ENCODE measurements around the gene LARP1. TPM values are rescaled to one million over a fixed set of nuclear protein-coding genes. Genes with fewer than 3 reads are reported as not detected.
A peak's percentile ranks its signal among the peaks of the same experiment; 100 is the strongest.

Gene LARP1
- total and polyA plus RNA-seq, 9 of the 15 experiments (the other 6 are each of a cell fraction or from before 2014, with no cell fraction given), result 22.6 to 300 (median 92.0) TPM

DNA sequence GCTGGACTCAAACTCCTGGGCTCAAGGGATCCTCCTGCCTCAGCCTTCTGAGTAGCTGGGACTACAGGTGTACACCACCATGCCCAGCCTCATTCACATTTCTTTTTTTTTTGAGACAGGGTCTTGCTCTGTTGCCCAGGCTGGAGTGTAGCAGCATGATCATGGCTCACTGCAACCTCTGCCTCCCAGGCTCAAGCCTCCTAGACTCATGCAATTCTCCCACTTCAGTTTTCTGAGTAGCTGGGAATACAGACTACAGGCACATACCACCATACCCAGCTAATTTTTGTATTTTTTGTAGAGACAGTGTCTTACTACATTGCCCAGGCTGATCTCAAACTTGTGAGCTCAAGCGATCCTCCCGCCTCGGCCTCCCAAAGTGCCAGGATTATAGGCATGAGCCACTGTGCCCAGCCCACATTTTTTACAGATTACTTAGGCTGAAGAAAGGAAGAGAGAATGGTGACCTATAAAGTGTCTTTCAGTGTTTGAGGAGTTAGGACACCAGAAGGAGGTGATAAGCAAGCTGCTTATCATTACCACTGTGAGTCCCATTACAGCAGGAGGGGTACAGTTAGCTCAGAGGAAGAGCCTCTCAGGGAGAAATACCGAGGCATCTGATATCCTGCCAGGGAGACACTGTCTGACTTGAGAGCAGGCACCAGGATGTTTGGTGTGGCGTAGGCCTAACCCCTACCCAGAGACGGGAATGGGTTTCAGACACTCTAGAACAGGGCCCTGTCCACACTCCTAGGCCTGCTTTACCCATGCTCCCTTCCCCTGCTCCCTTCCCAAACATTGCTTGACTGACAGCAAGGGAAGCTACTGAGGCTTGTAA lies 85.5 kb downstream of the LARP1 start (continued):
- TF ChIP-seq, protein P1, sequence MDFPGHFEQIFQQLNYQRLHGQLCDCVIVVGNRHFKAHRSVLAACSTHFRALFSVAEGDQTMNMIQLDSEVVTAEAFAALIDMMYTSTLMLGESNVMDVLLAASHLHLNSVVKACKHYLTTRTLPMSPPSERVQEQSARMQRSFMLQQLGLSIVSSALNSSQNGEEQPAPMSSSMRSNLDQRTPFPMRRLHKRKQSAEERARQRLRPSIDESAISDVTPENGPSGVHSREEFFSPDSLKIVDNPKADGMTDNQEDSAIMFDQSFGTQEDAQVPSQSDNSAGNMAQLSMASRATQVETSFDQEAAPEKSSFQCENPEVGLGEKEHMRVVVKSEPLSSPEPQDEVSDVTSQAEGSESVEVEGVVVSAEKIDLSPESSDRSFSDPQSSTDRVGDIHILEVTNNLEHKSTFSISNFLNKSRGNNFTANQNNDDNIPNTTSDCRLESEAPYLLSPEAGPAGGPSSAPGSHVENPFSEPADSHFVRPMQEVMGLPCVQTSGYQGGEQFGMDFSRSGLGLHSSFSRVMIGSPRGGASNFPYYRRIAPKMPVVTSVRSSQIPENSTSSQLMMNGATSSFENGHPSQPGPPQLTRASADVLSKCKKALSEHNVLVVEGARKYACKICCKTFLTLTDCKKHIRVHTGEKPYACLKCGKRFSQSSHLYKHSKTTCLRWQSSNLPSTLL (IDR thresholded peaks at IDR 0.05), result no peak
- TF ChIP-seq NR1H2 (CRISPR knock-in tag; IDR thresholded peaks at IDR 0.05) (no peak), NCOR1 (IDR thresholded peaks at IDR 0.05) (peak; percentile 92), GATA2 (CRISPR knock-in tag; IDR thresholded peaks at IDR 0.05) (peak; percentile 91), ZNF175 (CRISPR knock-in tag; IDR thresholded peaks at IDR 0.05; ENCODE audit: low read depth) (0 out of 2 replicates have a peak, but pooled peaks have one; percentile 41), MAFF (IDR thresholded peaks at IDR 0.05; ENCODE audit: low read length) (no peak), ZNF584 (CRISPR knock-in tag; IDR thresholded peaks at IDR 0.05; ENCODE audit: low read depth) (no peak), BACH1 (tag; IDR thresholded peaks at IDR 0.05) (no peak), BDP1 (IDR thresholded peaks at IDR 0.05; ENCODE audit: insufficient read depth, insufficient read length) (no peak), RFX5 (IDR thresholded peaks at IDR 0.05; ENCODE audit: low read depth, low read length) (no peak), RBM25 (IDR thresholded peaks at IDR 0.05; ENCODE audit: low read depth, low read length, severe bottlenecking) (peak; percentile 47), SRSF3 (IDR thresholded peaks at IDR 0.05; ENCODE audit: insufficient read depth, low read length) (no peak), SIRT6 (IDR thresholded peaks at IDR 0.05; ENCODE audit: low read depth, low read length) (no peak)
- TF ChIP-seq, protein P2, sequence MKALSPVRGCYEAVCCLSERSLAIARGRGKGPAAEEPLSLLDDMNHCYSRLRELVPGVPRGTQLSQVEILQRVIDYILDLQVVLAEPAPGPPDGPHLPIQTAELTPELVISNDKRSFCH (CRISPR knock-in tag; IDR thresholded peaks at IDR 0.05), result no peak
- TF ChIP-seq, protein P2 (tag; IDR thresholded peaks at IDR 0.05), result peak; percentile 91
- TF ChIP-seq, protein P3, sequence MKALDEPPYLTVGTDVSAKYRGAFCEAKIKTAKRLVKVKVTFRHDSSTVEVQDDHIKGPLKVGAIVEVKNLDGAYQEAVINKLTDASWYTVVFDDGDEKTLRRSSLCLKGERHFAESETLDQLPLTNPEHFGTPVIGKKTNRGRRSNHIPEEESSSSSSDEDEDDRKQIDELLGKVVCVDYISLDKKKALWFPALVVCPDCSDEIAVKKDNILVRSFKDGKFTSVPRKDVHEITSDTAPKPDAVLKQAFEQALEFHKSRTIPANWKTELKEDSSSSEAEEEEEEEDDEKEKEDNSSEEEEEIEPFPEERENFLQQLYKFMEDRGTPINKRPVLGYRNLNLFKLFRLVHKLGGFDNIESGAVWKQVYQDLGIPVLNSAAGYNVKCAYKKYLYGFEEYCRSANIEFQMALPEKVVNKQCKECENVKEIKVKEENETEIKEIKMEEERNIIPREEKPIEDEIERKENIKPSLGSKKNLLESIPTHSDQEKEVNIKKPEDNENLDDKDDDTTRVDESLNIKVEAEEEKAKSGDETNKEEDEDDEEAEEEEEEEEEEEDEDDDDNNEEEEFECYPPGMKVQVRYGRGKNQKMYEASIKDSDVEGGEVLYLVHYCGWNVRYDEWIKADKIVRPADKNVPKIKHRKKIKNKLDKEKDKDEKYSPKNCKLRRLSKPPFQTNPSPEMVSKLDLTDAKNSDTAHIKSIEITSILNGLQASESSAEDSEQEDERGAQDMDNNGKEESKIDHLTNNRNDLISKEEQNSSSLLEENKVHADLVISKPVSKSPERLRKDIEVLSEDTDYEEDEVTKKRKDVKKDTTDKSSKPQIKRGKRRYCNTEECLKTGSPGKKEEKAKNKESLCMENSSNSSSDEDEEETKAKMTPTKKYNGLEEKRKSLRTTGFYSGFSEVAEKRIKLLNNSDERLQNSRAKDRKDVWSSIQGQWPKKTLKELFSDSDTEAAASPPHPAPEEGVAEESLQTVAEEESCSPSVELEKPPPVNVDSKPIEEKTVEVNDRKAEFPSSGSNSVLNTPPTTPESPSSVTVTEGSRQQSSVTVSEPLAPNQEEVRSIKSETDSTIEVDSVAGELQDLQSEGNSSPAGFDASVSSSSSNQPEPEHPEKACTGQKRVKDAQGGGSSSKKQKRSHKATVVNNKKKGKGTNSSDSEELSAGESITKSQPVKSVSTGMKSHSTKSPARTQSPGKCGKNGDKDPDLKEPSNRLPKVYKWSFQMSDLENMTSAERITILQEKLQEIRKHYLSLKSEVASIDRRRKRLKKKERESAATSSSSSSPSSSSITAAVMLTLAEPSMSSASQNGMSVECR (CRISPR knock-in tag; IDR thresholded peaks at IDR 0.05), result no peak
- TF ChIP-seq, protein P4, sequence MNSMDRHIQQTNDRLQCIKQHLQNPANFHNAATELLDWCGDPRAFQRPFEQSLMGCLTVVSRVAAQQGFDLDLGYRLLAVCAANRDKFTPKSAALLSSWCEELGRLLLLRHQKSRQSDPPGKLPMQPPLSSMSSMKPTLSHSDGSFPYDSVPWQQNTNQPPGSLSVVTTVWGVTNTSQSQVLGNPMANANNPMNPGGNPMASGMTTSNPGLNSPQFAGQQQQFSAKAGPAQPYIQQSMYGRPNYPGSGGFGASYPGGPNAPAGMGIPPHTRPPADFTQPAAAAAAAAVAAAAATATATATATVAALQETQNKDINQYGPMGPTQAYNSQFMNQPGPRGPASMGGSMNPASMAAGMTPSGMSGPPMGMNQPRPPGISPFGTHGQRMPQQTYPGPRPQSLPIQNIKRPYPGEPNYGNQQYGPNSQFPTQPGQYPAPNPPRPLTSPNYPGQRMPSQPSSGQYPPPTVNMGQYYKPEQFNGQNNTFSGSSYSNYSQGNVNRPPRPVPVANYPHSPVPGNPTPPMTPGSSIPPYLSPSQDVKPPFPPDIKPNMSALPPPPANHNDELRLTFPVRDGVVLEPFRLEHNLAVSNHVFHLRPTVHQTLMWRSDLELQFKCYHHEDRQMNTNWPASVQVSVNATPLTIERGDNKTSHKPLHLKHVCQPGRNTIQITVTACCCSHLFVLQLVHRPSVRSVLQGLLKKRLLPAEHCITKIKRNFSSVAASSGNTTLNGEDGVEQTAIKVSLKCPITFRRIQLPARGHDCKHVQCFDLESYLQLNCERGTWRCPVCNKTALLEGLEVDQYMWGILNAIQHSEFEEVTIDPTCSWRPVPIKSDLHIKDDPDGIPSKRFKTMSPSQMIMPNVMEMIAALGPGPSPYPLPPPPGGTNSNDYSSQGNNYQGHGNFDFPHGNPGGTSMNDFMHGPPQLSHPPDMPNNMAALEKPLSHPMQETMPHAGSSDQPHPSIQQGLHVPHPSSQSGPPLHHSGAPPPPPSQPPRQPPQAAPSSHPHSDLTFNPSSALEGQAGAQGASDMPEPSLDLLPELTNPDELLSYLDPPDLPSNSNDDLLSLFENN (IDR thresholded peaks at IDR 0.05; ENCODE audit: low read depth in 2 of 2, low read length in 2 of 2), result peak in 1 of 2 experiments; percentile 78; a peak in 2 of 4 replicates
